Kidney (tissue), 14 donors: ENCODE data around the gene HCK. TPM values are rescaled to one million over a fixed set of nuclear protein-coding genes. Genes with fewer than 3 reads are reported as not detected.

Experiments used
- DNase-seq, 5 donors: peaks; one replicate each; pipeline ENCODE4 v3.0.0-alpha.2; 2013 to 2020
- FAIRE-seq: peaks from 2 replicates; lab custom pipeline; 2012; peaks lifted over from hg19 to GRCh38; lab: Jason Lieb, UNC
- H3K27ac ChIP-seq, 2 donors: one replicate each; pipeline ENCODE4 v1.7.0; 2013; ENCODE audit warnings: low read depth in 2 of 2, low read length in 2 of 2, inconsistent platforms in 1 of 2
- H3K27me3 ChIP-seq: one replicate; pipeline ENCODE4 v1.7.1; 2013; ENCODE audit warnings: low read length, inconsistent platforms; ENCODE audit not compliant: control insufficient read depth, insufficient read depth
- H3K36me3 ChIP-seq, 3 donors: one replicate each; pipeline versions ENCODE4 v1.7.0 to v1.7.1; 2013; ENCODE audit warnings: low read length in 3 of 3, control low read depth in 1 of 3, inconsistent platforms in 1 of 3; ENCODE audit not compliant: insufficient read depth in 3 of 3, control insufficient read depth in 2 of 3
- H3K4me1 ChIP-seq, 3 donors: one replicate each; pipeline versions ENCODE4 v1.7.0 to v1.7.1; 2013; ENCODE audit warnings: low read length in 3 of 3, inconsistent platforms in 1 of 3, low read depth in 1 of 3; ENCODE audit not compliant: control insufficient read depth in 2 of 3, insufficient read depth in 2 of 3
- H3K4me3 ChIP-seq, 3 donors: one replicate each; pipeline versions ENCODE4 v1.7.0 to v1.8.1; 2013; ENCODE audit warnings: low read length in 3 of 3, control low read depth in 1 of 3, inconsistent platforms in 1 of 3
- H3K9ac ChIP-seq, 3 donors: one replicate each; pipeline versions ENCODE4 v1.7.0 to v1.7.1; 2013; ENCODE audit warnings: low read length in 3 of 3, control low read depth in 1 of 3, inconsistent platforms in 1 of 3
- H3K9me3 ChIP-seq, 3 donors: one replicate each; pipeline versions ENCODE4 v1.7.0 to v1.7.1; 2013; ENCODE audit warnings: low read length in 3 of 3, control low read depth in 1 of 3, inconsistent platforms in 1 of 3; ENCODE audit not compliant: control insufficient read depth in 2 of 3, insufficient read depth in 1 of 3
- CTCF ChIP-seq: IDR thresholded peaks from 3 replicates; pipeline ENCODE4 v1.5.1; 2012; ENCODE audit warnings: mild to moderate bottlenecking, moderate library complexity, borderline replicate concordance; ENCODE audit not compliant: insufficient read depth; ENCODE audit errors: extremely low read depth
- intact Hi-C: fragments of 100-400 bp; cut with DNase I; formaldehyde crosslinking; loops from one replicate; pipeline ENCODE4 v1.11.1; 2022
- polyA plus RNA-seq: library from polyadenylated mRNA; stranded (reverse); fragments of 350-450 nt; fragmentation: Illumina TruSeq; extraction: RNeasy Lipid Tissue Mini Kit (QIAGEN cat#74804); gene quantifications from one replicate; pipeline ENCODE4 v1.2.3, GENCODE V29; 2014; ENCODE audit warnings: low read depth, low replicate concordance; ENCODE audit not compliant: insufficient read depth
- total RNA-seq: library from RNA; stranded (reverse); fragmentation: NEBNext Ultra II Directional; extraction: Animal tissue kit (Norgen Biotek cat#: 25700); gene quantifications from one replicate; pipeline ENCODE4 v1.2.1, GENCODE V29; 2021
- donor health status: control.
- donor health status: control.
- donor health status: control.
- donor health status: control.
- donor health status: control.
- donor health status: DM: yes; HTN: yes; CAD: no.
- donor health status: Normal renal cell carcinoma (clear cell type).

Gene HCK
- total and polyA plus RNA-seq, 2 donors from 2014 or later, result 3.9 to 24.0 TPM

GRCh38 chr20:32052778-32053362 lies 828 bp downstream of the HCK start:
- no peak overlapping the region for H3K27ac ChIP-seq
- DNase-seq, result peak in 2 of 5 donors; percentile 21 to 83
- intact Hi-C loops, result no loop called here
- H3K4me3 ChIP-seq, result no peak overlapping the region
- no peak overlapping the region for H3K9ac ChIP-seq
- H3K4me1 ChIP-seq, result no peaks in the 10 kb centered on the region
- H3K36me3 ChIP-seq, result no peaks in the 10 kb centered on the region
- H3K9me3 ChIP-seq, result no peaks in the 10 kb centered on the region
- TF ChIP-seq CTCF, result no peak
- peaks cover 25% of the 10 kb centered on the region for H3K27me3 ChIP-seq
- FAIRE-seq, result no peak

- intact Hi-C loops, result no loop called here
- no peak overlapping the region for H3K4me3 ChIP-seq
- no peak for DNase-seq
- no peak for TF ChIP-seq CTCF
- peaks cover 25% of the 10 kb centered on the region for H3K27me3 ChIP-seq
- no peaks in the 10 kb centered on the region for H3K9me3 ChIP-seq
- H3K4me1 ChIP-seq, result no peaks in the 10 kb centered on the region
- FAIRE-seq, result no peak
- no peak overlapping the region for H3K9ac ChIP-seq
- H3K36me3 ChIP-seq, result no peaks in the 10 kb centered on the region
- no peak overlapping the region for H3K27ac ChIP-seq
Observed at GRCh38 chr20:32053648-32054047, 1.6 kb downstream of the HCK start.

- H3K27ac ChIP-seq, result no peak overlapping the region
- no peaks in the 10 kb centered on the region for H3K4me1 ChIP-seq
- no peak overlapping the region for H3K4me3 ChIP-seq
- DNase-seq (no peak), FAIRE-seq (no peak)
- H3K27me3 ChIP-seq, result peaks cover 8% of the 10 kb centered on the region
- intact Hi-C loops, result no loop called here
- H3K36me3 ChIP-seq, result no peaks in the 10 kb centered on the region
- TF ChIP-seq CTCF, result no peak
- no peaks in the 10 kb centered on the region for H3K9me3 ChIP-seq
- H3K9ac ChIP-seq, result no peak overlapping the region
Observed at GRCh38 chr20:32056708-32057483, 4.9 kb downstream of the HCK start.
